Stimulated activated CD4-positive, alpha-beta T cell treated with anti-CD3 and anti-CD28 coated beads, TNF-alpha, amount 100 ng/mL, for 4 hours (primary cell): ENCODE data around the gene SLITRK3.
"Not testable (repeated sequence)": the region's sequence is repeated elsewhere in the genome, so short reads cannot be mapped to it uniquely, and the experiment has no call there.

Experiments
- DNase-seq, 3 experiments: peaks; one replicate each; pipeline ENCODE4 v3.0.0-alpha.2; 2020; ENCODE audit warnings: low read depth in 3 of 3

Gene SLITRK3

GRCh38 chr3:165191491-165191890 lies 4.7 kb downstream of the SLITRK3 start:
- DNase-seq = no peak

DNA sequence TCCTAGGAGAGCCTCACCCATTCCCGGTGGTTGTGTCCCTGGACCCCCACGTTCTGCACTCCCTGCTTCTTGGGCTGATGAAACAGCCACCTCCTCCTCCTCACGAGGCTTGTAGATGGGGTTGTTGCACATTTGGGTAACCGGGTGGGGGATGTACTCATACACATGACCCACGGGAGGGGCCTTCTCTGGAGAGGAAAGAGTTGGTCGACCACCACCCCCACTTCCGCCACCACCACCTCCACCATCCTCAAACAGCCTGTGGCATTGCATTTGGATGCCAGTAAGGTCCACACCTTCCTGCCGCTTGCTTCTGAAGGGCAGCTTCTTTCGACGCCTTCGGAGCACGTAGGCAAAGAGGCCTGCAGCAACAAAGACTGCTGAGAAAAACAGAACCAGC lies 7.7 kb downstream of the SLITRK3 start:
- no peak for DNase-seq

GRCh38 chr3:165185707-165186327 lies 10.4 kb downstream of the SLITRK3 start:
- no peak for DNase-seq

DNA sequence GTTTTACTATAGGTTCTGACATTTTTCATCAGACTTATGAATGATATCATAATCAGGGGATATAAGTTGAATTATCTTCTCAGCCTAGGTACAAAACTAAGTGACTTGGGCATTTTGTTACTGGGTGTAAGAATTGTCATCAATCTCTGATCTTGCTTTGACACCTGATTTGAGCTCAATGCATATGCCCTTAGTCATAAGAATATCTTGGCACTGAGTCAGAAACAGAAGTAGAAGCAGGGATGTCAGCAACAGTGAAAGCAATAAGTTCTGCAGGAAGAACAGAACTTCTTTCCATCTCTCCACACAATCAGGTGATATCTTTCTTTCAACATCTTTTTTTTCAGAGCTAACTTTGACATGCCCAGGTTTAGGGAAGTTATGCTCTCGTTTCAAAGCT lies 14.6 kb downstream of the SLITRK3 start:
- no peak for DNase-seq

- DNase-seq = no peak
Observed at GRCh38 chr3:165170236-165170635, 25.9 kb downstream of the SLITRK3 start.

DNA sequence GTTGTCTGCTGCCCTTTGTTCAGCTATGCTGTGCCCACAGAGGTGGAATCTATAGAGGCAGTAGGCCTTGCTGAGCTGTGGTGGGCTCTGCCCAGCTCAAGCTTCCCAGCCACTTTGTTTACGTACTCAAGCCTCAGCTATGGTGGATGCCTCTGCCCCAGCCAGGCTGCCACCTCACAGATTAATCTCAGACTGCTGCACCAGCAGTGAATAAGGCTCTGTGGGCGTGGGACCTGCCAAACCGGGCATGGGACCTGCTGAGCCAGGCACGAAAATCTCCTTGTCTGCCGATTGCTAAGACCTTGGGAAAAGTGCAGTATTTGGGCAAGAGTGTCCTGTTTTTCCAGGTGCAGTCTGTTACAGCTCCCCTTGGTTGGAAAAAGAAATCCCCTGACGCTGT lies 26.8 kb downstream of the SLITRK3 start:
- no peak for DNase-seq

- DNase-seq = no peak
Observed at GRCh38 chr3:165162883-165163282, 33.3 kb downstream of the SLITRK3 start.

DNA sequence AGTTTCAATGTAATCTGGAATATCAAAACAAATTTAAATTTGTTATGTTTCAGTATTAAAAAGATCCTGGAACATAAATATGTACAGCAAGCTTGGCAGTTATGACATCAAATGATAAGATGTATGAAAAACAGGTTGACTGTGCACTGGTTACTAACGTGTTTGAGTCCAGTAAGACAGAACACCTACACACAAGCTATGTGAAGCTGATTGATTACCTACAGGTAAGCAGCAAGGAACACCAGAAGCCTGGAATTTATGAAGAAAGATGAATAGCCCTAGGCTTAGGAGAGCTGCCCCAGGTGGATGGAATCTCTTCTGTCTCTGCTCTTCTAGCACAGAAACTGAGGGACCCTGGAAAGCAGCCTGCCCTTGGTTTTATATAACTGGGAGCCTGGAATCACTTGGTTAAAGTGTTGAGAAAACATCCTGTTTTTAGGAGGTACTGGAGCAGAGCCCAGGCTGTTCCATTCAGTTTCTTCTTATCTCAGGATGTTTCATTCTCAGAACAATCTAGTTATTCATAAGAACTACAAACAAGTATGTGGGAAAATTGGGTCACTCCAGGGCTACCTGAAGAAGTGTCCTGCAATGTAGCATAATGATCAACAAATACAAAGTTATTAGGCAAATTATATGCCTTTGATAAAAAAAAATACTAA lies 36.3 kb downstream of the SLITRK3 start:
- DNase-seq = no peak

DNA sequence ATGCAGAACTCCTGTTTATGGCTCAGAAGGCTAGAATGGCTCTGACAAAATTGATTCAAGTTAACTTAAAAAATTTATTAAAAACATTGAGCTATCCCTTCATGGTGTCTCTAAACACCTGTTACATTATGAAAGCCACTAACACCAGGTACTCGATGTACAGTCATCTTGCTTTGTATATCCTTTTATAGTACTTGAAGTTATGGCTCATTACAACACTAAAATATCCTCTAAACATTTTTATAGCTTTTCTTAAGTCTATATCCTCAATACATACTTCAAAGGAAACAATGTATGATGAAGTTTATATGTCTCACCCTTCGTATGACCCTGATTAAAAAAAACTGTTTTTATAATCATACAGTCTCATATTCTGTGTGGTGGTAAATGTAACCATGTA lies 38.2 kb downstream of the SLITRK3 start:
- no peak for DNase-seq

DNA sequence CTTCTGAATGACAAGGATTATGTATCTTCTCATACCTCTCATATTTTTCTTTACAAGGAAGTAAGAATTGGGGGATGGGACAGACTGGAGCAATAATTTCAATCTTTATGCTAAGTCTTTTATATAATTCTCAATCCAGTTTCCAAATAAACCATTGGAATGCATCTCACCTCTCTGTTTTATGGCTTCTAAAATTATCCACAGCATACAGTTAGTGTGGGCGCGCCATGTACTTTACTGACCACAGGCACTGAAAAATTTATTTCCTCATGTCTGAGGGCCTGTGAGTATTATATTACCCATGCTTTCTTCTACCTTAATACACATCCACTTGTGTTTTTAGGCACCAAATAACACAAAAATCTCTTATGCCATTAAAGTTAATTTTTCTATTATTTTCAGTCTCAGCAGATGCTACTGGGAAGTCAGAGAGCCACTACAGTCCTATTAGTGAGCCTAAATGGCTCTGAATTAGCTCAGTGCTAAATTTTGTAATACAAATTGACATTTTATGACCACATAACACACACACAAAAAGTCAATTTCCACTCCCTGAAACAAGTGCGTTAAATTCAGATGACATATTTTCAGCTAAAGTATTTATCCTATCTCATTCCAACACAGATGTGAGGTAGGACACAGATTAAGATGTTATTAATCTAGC lies 39.3 kb downstream of the SLITRK3 start:
- DNase-seq = no peak

DNA sequence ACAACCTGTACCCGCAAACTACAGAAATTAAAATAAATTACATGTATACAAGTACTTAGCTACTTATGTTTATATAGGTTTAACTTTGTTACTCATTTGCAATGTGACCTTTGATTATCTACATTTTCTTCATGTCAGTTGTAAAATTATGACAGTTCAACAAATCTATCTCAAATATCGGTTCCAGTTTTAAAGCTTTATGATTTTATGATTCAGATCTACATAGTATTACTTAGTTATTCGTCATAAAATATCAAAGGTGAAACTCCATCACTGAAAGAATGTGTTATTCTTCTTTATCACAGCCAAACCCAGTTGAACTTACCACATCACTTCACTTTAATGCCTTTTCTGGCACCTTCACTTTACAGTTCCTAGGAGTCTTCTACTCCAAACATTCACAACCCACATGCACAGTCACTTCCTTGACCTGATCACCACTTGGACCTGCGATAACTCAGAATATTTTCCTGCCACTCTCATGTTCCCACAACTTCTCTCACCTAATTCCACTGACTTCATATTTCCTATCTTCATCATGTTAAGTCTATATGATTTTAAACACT lies 47.2 kb downstream of the SLITRK3 start:
- no peak for DNase-seq

DNA sequence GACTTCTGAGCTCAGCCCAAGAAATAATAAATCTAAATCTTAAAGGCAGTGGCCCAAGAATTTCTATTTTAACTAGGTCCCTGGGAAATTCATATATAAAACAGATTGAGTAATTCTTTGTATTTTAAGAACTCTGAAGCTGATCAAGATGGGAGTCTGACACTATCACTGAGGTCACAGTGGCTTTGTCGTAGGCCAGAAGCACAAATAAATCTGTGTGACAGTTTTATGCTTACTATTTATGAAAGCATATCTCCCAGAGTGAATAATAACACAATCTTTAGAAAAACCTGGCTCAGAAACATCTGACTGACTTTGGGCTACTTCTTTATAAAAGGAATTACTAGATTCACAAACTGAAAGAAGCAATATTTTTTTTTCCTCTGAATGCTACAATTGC lies 51.9 kb downstream of the SLITRK3 start:
- DNase-seq = no peak

- DNase-seq = not testable (repeated sequence)
Observed at GRCh38 chr3:165139918-165140317, 56.3 kb downstream of the SLITRK3 start.
